SH-SY5Y (cell line): Measurements from ENCODE around the gene PDE5A.

Source experiments
- GATA2 ChIP-seq: IDR thresholded peaks from 2 replicates; pipeline ENCODE4 v1.6.1; 2011; ENCODE audit warnings: mild to moderate bottlenecking, low read depth, low read length
- GATA3 ChIP-seq: IDR thresholded peaks from 2 replicates; pipeline ENCODE4 v1.6.1; 2011; ENCODE audit warnings: low read depth, mild to moderate bottlenecking, low read length, moderate library complexity

DNA sequence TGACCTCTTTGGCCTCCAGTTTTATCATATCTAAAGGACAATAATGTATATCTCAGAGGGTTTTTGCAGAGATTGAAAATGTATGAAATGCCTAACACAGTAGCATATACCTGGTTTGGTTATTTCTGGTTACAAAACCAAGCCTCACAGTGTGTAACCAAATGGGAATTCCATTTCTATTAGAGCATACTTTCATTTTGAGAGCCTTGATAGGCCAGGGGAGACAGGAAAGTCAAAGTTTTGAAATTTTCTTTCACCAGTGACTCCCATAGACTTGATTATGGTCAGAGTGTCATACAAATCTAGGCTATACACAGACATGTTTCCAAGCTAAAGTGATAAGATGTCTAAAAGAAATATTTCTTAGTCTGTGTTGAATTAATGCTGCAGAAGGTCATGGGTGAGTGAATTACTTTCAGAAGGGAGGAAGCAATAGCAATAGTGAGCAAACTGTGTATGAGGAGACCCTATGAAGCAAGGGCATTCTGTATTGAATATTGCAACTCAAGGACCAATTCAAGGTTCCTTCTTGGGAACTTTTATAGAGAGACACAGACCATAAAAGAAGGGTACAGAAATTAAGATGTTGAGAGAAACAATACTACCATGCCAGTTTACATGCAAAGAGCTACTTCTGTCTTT, 151.1 kb downstream of the PDE5A start:
- no peak for TF ChIP-seq GATA2
- TF ChIP-seq GATA3, result no peak
